ENCODE results near the gene SLC7A11.
A peak's percentile ranks its signal among the peaks of the same experiment; 100 is the strongest.

SLC7A11 gene

GRCh38 chr4:138232364-138232763 is 9.8 kb downstream of the SLC7A11 start:
- Histone ChIP-seq H3K27ac (ENCODE audit: low read depth, low read length) (no peak overlapping the region), H3K27me3 (ENCODE audit: control insufficient read depth, insufficient read depth, low read length) (no peaks in the 10 kb centered on the region), H3K4me3 (ENCODE audit: low read depth, low read length) (no peak overlapping the region), H3K4me1 (ENCODE audit: control insufficient read depth, insufficient read depth, low read length) (peaks cover 31% of the 10 kb centered on the region; the same call in 1 of the 2 replicates), H3K36me3 (ENCODE audit: control insufficient read depth, insufficient read depth, low read length) (peaks cover 57% of the 10 kb centered on the region), H3K9me3 (ENCODE audit: control insufficient read depth, insufficient read depth, low read length) (no peaks in the 10 kb centered on the region), H3K9ac (ENCODE audit: low read depth, low read length) (no peak overlapping the region)

- peaks cover 39% of the 10 kb centered on the region for H3K4me1 ChIP-seq (ENCODE audit: control insufficient read depth, insufficient read depth, low read length)
- peaks cover 44% of the 10 kb centered on the region for H3K36me3 ChIP-seq (ENCODE audit: control insufficient read depth, insufficient read depth, low read length)
- no peaks in the 10 kb centered on the region for H3K9me3 ChIP-seq (ENCODE audit: control insufficient read depth, insufficient read depth, low read length)
- no peak overlapping the region for H3K27ac ChIP-seq (ENCODE audit: low read depth, low read length)
- H3K4me3 ChIP-seq (ENCODE audit: low read depth, low read length) = no peak overlapping the region
- H3K9ac ChIP-seq (ENCODE audit: low read depth, low read length) = no peak overlapping the region
- H3K27me3 ChIP-seq (ENCODE audit: control insufficient read depth, insufficient read depth, low read length) = no peaks in the 10 kb centered on the region
Measured at GRCh38 chr4:138230048-138230447, 12.1 kb downstream of the SLC7A11 start.

- no peak overlapping the region for H3K4me3 ChIP-seq (ENCODE audit: low read depth, low read length)
- H3K27me3 ChIP-seq (ENCODE audit: control insufficient read depth, insufficient read depth, low read length) = no peaks in the 10 kb centered on the region
- no peaks in the 10 kb centered on the region for H3K9me3 ChIP-seq (ENCODE audit: control insufficient read depth, insufficient read depth, low read length)
- peaks cover 43% of the 10 kb centered on the region for H3K4me1 ChIP-seq (ENCODE audit: control insufficient read depth, insufficient read depth, low read length)
- H3K36me3 ChIP-seq (ENCODE audit: control insufficient read depth, insufficient read depth, low read length) = peaks cover 35% of the 10 kb centered on the region
- H3K9ac ChIP-seq (ENCODE audit: low read depth, low read length) = no peak overlapping the region
- H3K27ac ChIP-seq (ENCODE audit: low read depth, low read length) = no peak overlapping the region
Measured at GRCh38 chr4:138229160-138229559, 13.0 kb downstream of the SLC7A11 start.

GRCh38 chr4:138226351-138226750 is 15.8 kb downstream of the SLC7A11 start:
- H3K36me3 ChIP-seq (ENCODE audit: control insufficient read depth, insufficient read depth, low read length) = peaks cover 20% of the 10 kb centered on the region
- H3K27me3 ChIP-seq (ENCODE audit: control insufficient read depth, insufficient read depth, low read length) = no peaks in the 10 kb centered on the region
- peaks cover 71% of the 10 kb centered on the region for H3K4me1 ChIP-seq (ENCODE audit: control insufficient read depth, insufficient read depth, low read length)
- no peak overlapping the region for H3K4me3 ChIP-seq (ENCODE audit: low read depth, low read length)
- no peaks in the 10 kb centered on the region for H3K9me3 ChIP-seq (ENCODE audit: control insufficient read depth, insufficient read depth, low read length)
- H3K27ac ChIP-seq (ENCODE audit: low read depth, low read length) = peak overlapping the region; percentile 48
- no peak overlapping the region for H3K9ac ChIP-seq (ENCODE audit: low read depth, low read length)

- Histone ChIP-seq H3K4me1 (ENCODE audit: control insufficient read depth, insufficient read depth, low read length) (peaks cover 77% of the 10 kb centered on the region), H3K27me3 (ENCODE audit: control insufficient read depth, insufficient read depth, low read length) (no peaks in the 10 kb centered on the region), H3K4me3 (ENCODE audit: low read depth, low read length) (no peak overlapping the region), H3K9me3 (ENCODE audit: control insufficient read depth, insufficient read depth, low read length) (no peaks in the 10 kb centered on the region), H3K27ac (ENCODE audit: low read depth, low read length) (peak overlapping the region; percentile 60), H3K36me3 (ENCODE audit: control insufficient read depth, insufficient read depth, low read length) (peaks cover 18% of the 10 kb centered on the region; the same call in 1 of the 2 replicates), H3K9ac (ENCODE audit: low read depth, low read length) (no peak overlapping the region)
Measured at GRCh38 chr4:138225477-138225876, 16.7 kb downstream of the SLC7A11 start.

- Histone ChIP-seq H3K9ac (ENCODE audit: low read depth, low read length) (no peak overlapping the region), H3K4me1 (ENCODE audit: control insufficient read depth, insufficient read depth, low read length) (peaks cover 77% of the 10 kb centered on the region), H3K27me3 (ENCODE audit: control insufficient read depth, insufficient read depth, low read length) (no peaks in the 10 kb centered on the region), H3K4me3 (ENCODE audit: low read depth, low read length) (no peak overlapping the region), H3K36me3 (ENCODE audit: control insufficient read depth, insufficient read depth, low read length) (peaks cover 16% of the 10 kb centered on the region; the same call in 1 of the 2 replicates), H3K9me3 (ENCODE audit: control insufficient read depth, insufficient read depth, low read length) (no peaks in the 10 kb centered on the region), H3K27ac (ENCODE audit: low read depth, low read length) (no peak overlapping the region)
Measured at GRCh38 chr4:138224614-138225013, 17.5 kb downstream of the SLC7A11 start.

- Histone ChIP-seq H3K9ac (ENCODE audit: low read depth, low read length) (0 out of 2 replicates have a peak overlapping the region, but pooled peaks have one; percentile 11), H3K4me3 (ENCODE audit: low read depth, low read length) (no peak overlapping the region), H3K4me1 (ENCODE audit: control insufficient read depth, insufficient read depth, low read length) (peaks cover 69% of the 10 kb centered on the region), H3K36me3 (ENCODE audit: control insufficient read depth, insufficient read depth, low read length) (peaks cover 26% of the 10 kb centered on the region), H3K27ac (ENCODE audit: low read depth, low read length) (peak overlapping the region; percentile 90), H3K9me3 (ENCODE audit: control insufficient read depth, insufficient read depth, low read length) (no peaks in the 10 kb centered on the region), H3K27me3 (ENCODE audit: control insufficient read depth, insufficient read depth, low read length) (no peaks in the 10 kb centered on the region)
Measured at GRCh38 chr4:138223231-138223910, 18.8 kb downstream of the SLC7A11 start.

GRCh38 chr4:138222046-138222445 is 20.1 kb downstream of the SLC7A11 start:
- Histone ChIP-seq H3K27me3 (ENCODE audit: control insufficient read depth, insufficient read depth, low read length) (no peaks in the 10 kb centered on the region), H3K36me3 (ENCODE audit: control insufficient read depth, insufficient read depth, low read length) (peaks cover 29% of the 10 kb centered on the region), H3K9ac (ENCODE audit: low read depth, low read length) (no peak overlapping the region), H3K27ac (ENCODE audit: low read depth, low read length) (peak overlapping the region; percentile 90), H3K4me3 (ENCODE audit: low read depth, low read length) (0 out of 2 replicates have a peak overlapping the region, but pooled peaks have one; percentile 4), H3K4me1 (ENCODE audit: control insufficient read depth, insufficient read depth, low read length) (peaks cover 67% of the 10 kb centered on the region), H3K9me3 (ENCODE audit: control insufficient read depth, insufficient read depth, low read length) (no peaks in the 10 kb centered on the region)

GRCh38 chr4:138218976-138219375 is 23.2 kb downstream of the SLC7A11 start:
- Histone ChIP-seq H3K27me3 (ENCODE audit: control insufficient read depth, insufficient read depth, low read length) (no peaks in the 10 kb centered on the region), H3K27ac (ENCODE audit: low read depth, low read length) (no peak overlapping the region), H3K9me3 (ENCODE audit: control insufficient read depth, insufficient read depth, low read length) (no peaks in the 10 kb centered on the region), H3K4me3 (ENCODE audit: low read depth, low read length) (no peak overlapping the region), H3K36me3 (ENCODE audit: control insufficient read depth, insufficient read depth, low read length) (peaks cover 42% of the 10 kb centered on the region), H3K4me1 (ENCODE audit: control insufficient read depth, insufficient read depth, low read length) (peaks cover 52% of the 10 kb centered on the region), H3K9ac (ENCODE audit: low read depth, low read length) (no peak overlapping the region)

- H3K27me3 ChIP-seq (ENCODE audit: control insufficient read depth, insufficient read depth, low read length) = no peaks in the 10 kb centered on the region
- no peak overlapping the region for H3K4me3 ChIP-seq (ENCODE audit: low read depth, low read length)
- no peaks in the 10 kb centered on the region for H3K9me3 ChIP-seq (ENCODE audit: control insufficient read depth, insufficient read depth, low read length)
- H3K4me1 ChIP-seq (ENCODE audit: control insufficient read depth, insufficient read depth, low read length) = peaks cover 38% of the 10 kb centered on the region
- H3K27ac ChIP-seq (ENCODE audit: low read depth, low read length) = no peak overlapping the region
- H3K36me3 ChIP-seq (ENCODE audit: control insufficient read depth, insufficient read depth, low read length) = peaks cover 55% of the 10 kb centered on the region
- H3K9ac ChIP-seq (ENCODE audit: low read depth, low read length) = no peak overlapping the region
Measured at GRCh38 chr4:138217567-138217966, 24.6 kb downstream of the SLC7A11 start.

- H3K4me3 ChIP-seq (ENCODE audit: low read depth, low read length) = no peak overlapping the region; the same call in 1 of the 2 replicates
- H3K36me3 ChIP-seq (ENCODE audit: control insufficient read depth, insufficient read depth, low read length) = peaks cover 66% of the 10 kb centered on the region
- H3K9ac ChIP-seq (ENCODE audit: low read depth, low read length) = no peak overlapping the region
- H3K4me1 ChIP-seq (ENCODE audit: control insufficient read depth, insufficient read depth, low read length) = peaks cover 26% of the 10 kb centered on the region
- no peaks in the 10 kb centered on the region for H3K27me3 ChIP-seq (ENCODE audit: control insufficient read depth, insufficient read depth, low read length)
- no peaks in the 10 kb centered on the region for H3K9me3 ChIP-seq (ENCODE audit: control insufficient read depth, insufficient read depth, low read length)
- H3K27ac ChIP-seq (ENCODE audit: low read depth, low read length) = peak overlapping the region; percentile 46
Measured at GRCh38 chr4:138216272-138216867, 25.8 kb downstream of the SLC7A11 start.

Data from HUES48 (cell line).